Skeletal muscle cell (primary cell): ENCODE data around the gene BCAR3.
"Not testable (repeated sequence)": the region's sequence is repeated elsewhere in the genome, so short reads cannot be mapped to it uniquely, and the experiment has no call there.

Source experiments
- DNase-seq: peaks from one replicate; pipeline ENCODE4 v3.0.0-alpha.2; 2010; ENCODE audit warnings: low read depth
- H3K4me3 ChIP-seq: 2 replicates; pipeline ENCODE4 v1.5.1; 2011; ENCODE audit warnings: low read depth, mild to moderate bottlenecking, control low read depth, low read length, moderate library complexity

The BCAR3 gene

DNA sequence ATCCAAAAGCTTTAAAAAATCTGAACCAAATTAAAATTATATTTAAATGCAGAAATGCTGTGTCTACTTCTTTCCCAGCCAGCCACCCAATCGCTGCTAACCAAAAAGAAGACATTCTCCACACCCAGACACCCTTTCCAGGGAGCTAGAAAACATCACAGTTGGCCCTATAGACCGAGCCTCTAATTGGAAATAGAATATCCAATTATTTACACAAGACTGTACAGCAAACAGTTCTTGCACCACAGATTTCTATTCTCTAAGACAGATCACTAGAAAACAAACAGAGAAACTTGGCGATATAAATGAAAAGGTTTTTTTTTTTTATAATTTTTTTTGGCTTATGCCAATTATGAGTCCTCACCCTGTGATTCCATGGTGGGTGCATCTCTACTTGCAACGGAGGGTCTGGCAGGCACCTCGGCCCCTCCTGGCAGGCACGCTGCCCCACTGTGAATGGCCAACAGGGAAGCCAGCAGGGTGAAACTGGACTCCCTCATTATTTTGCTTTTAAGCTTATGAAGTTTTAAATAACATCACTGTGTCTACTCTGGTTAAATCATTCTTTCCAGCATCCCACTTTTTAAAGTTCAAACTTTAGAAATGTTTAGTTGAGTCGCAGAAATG is 29.2 kb downstream of the BCAR3 start:
- no peak overlapping the region for H3K4me3 ChIP-seq
- DNase-seq: no peak

DNA sequence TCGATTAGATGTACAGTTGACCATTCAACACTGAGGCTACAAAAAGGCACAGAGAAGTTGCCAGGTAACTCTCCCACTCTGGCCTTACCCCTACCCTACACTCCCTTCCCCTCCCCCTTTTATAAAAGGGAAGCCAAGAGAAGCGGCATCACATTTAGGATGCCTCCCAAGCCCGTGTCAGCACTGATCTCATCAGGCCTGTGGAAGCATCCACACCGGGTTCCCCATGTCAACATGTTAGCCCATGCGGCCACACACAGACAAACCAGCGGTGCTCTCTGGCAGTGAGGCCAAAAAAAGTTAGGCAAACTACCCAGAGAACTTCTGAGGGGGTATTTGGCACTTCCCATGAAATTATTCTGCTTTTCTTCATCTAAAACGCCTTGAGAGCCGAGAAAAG is 29.9 kb downstream of the BCAR3 start:
- H3K4me3 ChIP-seq: no peak overlapping the region
- no peak for DNase-seq

DNA sequence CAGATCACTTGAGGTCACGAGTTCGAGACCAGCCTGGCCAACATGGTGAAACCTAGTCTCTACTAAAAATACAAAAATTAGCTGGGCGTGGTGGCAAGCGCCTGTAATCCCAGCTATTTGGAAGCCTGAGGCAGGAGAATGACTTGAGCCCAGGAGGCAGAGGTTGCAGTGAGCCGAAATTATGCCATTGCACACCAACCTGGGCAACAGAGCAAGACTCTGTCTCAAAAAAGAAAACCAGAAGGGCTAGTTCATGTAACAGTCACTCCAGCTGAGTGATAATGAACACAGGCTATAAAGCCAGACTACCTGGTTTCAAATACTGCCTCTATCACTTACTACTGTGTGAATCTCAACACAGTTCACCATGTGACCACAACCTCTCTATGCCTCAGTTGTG is 31.5 kb downstream of the BCAR3 start:
- not testable (repeated sequence) for H3K4me3 ChIP-seq, DNase-seq

DNA sequence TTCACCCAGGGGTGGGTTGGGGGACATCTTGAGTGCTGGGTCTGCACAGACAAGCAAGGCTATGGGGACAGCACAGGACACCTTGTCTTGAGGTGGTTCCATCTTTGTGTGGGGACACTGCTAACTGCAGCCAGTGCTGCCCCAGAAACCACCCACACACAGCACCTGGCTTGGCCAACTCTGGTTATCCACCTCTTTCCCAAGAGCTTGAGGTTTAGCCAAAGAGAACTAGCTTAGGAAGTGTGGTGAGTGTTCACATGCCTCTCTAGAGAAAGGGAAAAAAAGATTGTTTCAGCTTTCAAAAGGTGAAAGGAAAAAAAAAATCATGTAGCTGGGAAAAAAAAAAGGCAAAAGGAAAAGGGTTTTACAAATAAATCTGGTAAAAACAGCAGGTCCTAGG is 32.4 kb downstream of the BCAR3 start:
- H3K4me3 ChIP-seq: no peak overlapping the region
- no peak for DNase-seq

DNA sequence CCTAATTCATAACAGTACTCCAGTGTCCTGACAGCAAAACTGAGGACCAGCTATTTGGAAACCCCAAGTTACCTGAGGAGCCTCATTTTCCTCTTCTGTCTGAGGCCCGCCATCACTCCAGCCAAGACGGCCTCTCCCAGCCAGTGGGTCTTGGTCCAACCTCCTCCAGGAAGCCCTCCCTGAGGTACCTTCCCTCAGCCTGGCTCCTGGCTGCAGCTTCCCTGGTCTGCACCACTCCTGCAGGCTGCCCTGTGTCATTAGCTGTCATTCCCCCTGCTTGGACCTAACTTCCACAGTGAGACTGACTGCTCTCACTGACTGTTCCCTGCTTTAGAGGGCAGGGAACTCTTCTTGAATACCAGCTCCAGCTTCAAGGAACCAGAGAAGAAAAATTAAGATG is 33.0 kb downstream of the BCAR3 start:
- no peak overlapping the region for H3K4me3 ChIP-seq
- no peak for DNase-seq

DNA sequence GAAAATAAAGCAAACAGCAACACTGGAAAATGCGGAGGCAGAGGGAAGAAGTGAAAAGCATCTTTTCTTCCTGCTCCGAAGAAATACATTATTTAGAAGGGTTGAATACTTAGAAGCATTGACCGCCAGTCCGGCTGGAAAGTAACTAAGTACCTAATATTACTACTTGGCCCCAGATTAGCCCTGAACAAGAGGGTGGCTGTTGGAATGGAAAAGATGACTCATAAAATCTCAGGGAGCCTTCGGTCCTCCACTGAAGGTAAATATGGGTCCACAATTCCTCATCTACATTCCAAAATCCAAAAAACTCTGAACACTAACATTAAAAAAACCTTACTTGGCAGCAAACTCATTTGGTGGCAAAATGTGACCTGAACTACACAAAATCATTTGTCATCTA is 40.1 kb downstream of the BCAR3 start:
- H3K4me3 ChIP-seq: no peak overlapping the region
- DNase-seq: no peak

DNA sequence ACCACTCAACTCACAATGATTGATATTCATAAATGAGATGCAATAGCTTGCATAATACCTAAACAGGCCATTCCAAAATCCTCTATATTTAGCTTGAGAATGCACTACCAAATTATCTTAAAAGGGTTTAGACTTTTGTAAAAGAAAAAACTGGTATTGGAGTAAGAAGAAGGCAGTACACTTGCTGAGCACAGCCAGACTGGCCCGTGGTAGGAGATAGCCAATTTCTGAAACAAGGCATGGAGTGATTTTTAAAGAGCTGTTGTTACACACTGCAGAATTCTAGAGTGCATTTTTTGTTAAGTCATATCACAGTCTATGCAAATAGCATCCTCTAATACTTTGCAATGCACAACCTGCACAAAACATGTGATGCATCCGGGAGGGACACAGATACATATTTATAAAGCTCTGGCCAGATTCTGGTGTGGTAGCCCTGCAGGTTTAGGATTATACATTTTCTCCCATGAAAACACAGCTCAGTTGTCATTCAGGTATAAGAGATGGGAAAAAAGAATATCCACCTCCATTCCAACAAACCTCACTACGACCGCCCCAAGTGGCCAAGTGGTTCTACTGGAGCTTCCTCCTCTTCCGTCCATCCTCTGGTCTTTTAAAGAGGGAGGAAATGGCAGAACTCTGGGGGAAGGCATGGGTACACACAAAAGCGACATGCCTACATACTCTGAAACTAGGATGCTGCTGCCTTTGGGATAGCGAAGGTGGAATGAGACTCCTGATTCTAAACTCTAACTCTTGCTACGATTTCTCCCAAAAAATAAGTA is 40.8 kb downstream of the BCAR3 start:
- DNase-seq: no peak

DNA sequence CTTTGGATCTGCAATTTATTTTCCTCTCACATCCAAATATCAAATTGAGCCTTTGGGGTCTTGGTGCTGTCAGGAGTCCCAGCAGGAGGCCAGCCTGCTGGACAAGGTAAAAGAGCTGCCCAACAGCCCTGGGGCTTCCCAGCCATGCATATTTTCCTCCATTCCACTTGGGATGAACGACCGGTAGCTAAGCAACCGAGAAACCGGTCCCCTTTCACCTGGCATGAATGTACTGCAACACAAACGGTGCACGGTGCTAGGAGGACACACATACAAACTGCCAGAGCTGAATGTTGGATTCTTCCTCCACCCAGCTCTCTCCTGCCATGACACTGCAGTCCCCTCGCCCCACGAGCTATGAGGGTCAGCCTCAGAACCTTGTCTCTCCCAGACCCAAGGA is 42.7 kb downstream of the BCAR3 start:
- no peak for DNase-seq

More for the DNA sequence above, 40.8 kb downstream of the BCAR3 start:
- H3K4me3 ChIP-seq: no peak overlapping the region

DNA sequence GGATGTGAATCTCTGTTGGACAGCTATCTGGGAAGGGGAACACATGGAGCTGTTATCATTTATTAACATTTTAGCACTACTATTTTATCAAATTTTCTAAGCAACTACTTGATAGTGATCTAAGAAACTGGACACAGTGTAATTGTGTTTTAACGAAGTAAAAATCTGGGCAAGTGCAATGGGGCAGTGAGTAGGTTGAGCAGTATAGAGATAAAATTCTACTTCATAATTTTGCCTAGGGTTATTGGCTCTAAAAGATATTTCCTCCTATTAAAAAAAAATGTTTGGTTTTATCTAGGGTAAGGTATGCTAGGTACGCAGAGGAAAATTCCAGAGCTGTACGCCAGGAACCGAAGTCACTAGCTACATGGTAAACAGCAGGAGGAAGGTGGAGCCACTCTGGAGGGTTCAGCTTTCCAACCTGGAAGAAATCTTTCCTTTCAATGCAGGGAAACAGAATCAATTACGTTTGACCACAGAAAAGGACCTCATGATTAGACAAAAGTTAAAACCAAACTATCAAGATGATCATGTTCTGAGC is 43.3 kb downstream of the BCAR3 start:
- no peak for DNase-seq
- no peak overlapping the region for H3K4me3 ChIP-seq

More for the DNA sequence above, 42.7 kb downstream of the BCAR3 start:
- H3K4me3 ChIP-seq: no peak overlapping the region

DNA sequence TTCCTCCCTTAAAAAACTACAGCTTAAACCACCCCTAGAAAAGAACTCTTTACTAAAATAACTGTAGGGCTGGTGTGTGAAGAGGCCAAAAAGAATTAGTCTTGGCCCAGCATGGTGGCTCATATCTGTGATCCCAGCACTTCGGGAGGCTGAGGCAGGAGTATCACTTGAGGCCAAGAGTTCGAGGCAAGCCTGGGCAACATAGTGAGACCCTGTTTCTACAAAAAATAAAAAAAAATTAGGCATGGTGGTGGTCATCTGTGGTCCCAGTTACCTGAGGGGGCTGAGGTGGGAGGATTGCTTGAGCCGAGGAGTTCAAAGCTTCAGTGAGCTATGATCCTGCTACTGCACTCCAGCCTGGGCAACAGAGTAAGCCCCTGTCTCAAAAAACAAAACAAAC is 44.9 kb downstream of the BCAR3 start:
- no peak overlapping the region for H3K4me3 ChIP-seq
- no peak for DNase-seq

DNA sequence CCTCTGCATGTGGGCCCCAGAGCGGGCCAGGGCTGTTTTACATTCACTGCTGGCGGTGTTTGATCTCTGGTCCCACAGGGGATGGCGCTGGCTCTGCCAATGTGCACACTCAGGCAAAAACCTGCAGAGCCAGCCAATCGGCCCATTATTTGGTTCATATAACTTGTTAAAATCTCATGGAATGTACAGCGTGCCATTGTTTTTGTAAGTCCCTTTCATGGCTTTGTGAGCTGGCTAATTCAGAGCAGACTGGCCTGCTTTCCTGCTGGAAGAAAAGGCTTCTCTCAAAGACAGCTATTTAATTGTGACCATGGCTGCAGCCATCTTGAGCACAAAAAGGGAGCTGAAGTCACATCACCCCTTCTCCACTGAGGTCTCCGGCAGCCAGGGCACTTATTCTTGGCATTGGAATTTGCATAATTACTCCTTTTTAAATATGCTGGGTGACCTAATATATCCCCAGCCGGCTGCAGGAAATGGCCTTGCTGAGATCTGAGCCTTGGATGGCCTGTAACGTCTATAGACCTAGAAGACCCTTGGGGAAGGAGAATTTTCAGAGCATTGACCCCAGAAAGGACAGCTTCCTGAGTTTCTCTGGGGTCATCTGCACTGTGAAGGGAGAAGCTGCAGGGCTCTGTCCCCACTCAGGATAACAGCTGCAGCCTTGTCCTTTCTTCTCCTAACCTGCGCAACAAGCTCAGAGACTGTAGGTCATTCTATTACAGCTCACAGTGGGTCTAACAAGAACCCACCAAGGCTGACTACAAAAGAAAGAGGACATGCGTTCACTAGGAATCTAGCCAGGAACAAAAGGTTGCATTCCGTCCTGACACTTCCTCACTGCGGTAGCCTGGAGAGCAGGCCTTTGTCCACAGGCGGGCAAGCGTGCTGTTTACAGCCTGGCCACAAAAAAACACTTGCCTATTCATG is 45.8 kb downstream of the BCAR3 start:
- no peak for DNase-seq
- no peak overlapping the region for H3K4me3 ChIP-seq

DNA sequence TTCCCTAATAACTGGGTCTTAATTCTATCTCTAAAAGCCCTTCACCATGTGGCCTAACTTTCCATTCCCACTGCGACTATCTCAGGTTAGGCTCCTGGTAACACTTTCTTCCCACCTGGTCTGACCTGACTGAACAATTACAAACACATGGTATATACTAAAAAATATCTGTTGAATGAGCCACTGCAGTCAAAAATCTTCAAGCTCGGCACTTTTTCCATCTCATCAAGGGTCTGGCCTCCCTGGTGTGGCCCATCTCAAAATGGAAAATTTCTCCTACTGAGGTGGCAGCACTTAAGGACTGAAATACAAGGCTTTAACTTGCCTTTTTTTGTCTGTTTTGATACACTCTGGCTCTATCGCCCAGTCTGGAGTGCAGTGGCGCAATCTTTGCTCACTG is 48.3 kb downstream of the BCAR3 start:
- no peak for DNase-seq
- H3K4me3 ChIP-seq: no peak overlapping the region

DNA sequence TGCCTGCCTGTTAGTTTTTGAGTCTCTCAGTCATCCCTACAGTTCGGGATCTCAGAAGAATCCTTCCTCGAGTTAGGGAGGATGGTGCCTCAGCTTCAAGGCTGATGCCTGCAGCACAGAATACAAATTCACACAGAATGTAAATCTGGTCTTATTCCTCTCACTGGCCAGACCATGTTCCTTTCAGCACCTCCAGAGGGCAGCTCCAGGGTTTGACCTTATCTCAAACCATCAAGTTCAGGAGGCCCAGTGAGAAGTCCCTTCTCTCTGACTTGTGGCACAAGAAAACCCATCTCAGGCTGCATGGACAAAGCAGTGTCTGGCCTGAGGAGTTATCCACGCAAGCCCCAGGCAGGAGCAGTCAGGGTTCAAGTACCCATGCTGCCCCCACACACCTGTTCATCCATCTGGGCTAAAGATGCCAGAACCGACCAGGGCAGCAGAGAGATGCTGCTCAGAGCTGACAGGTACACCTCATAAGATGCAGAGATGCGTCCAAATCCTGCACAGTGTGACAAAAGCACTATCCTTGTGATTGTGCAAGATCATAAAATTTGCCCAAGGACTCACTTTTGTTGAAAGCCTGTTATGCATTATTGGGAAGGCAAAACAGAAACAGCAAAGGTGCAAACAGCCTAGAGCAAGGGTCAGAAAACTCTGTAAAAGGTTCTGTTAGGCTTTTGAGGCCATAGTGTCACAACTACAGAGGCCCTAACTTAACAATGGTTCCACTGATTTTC is 49.8 kb downstream of the BCAR3 start:
- H3K4me3 ChIP-seq: no peak overlapping the region
- no peak for DNase-seq

DNA sequence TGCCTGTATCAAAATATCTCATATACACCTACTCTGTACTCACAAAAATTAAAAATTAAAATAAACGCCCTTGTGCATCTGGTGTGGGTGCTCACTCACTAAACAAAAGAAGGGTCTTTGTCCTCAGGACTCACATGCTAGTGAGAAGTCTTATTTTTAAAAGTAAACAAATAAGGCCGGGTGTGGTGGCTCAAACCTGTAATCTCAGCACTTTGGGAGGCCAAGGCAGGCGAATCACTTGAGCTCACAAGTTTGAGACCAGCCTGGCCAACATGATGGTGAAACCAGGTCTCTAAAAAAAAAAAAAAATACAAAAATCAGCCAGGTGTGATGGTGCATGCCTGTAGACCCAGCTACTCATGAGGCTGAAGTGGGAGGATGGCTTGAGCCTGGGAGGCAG is 51.5 kb downstream of the BCAR3 start:
- no peak for DNase-seq
- H3K4me3 ChIP-seq: no peak overlapping the region

DNA sequence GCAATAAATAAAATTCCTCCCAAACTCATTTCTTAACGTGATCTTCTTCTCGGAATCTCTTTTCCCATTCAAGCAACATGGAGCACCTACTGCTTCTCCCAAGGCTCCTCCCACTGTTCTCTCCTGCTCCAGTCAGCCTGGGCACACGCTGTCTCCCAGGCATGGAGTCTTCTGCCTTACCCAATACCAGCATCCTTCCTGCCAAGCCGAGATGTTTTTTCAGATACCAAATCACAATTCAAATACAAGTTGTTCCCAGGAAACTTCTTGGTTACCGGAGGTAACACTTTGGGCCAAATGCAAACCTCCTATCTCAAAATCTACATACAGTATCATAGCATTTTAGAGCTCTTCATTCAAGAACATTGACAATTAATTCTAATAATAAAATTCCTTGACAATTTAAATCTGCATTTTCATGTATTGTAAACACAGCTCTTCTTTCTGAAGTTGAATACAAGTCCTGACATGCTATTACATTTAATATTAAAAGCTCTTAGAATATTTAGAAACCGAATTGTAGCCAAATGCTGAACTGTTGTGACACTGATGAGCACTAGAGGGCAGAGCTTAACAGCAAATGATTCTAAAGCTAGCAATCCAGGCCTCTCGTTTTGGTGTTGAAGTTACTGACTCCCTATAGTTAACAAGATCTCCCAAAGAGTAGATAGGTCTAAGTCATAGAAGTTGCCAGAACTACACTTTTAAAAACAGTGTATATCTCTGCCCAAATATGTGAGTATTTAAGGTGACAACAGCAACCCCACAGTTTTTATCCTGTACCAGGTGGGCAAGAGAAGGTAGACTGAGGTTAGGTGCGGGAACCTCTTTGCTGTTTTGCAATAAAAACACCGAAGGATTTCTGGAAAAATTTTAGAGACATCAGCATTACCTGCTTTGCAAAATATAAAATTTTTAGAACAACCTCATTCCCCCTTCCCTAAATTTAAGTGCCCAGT is 52.3 kb downstream of the BCAR3 start:
- H3K4me3 ChIP-seq: no peak overlapping the region
- no peak for DNase-seq

DNA sequence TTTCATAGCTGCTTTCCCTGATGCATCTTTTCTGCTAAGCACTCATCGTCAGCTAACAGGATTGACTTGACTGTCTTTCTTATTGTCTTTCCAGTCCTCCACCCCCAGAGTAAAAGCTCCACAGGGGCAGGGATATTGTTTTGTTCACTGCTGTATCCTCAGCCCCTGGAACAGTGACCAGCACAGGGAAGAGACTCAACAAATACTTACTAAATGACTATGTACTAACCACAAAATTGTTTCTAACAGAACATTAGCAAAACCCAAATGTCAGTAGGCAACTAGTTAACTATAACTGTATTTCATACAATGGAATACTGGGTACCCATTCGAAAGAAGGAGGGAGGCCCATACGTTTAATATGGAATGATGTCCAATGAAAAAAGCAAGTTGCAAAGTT is 53.0 kb downstream of the BCAR3 start:
- DNase-seq: no peak
- no peak overlapping the region for H3K4me3 ChIP-seq

DNA sequence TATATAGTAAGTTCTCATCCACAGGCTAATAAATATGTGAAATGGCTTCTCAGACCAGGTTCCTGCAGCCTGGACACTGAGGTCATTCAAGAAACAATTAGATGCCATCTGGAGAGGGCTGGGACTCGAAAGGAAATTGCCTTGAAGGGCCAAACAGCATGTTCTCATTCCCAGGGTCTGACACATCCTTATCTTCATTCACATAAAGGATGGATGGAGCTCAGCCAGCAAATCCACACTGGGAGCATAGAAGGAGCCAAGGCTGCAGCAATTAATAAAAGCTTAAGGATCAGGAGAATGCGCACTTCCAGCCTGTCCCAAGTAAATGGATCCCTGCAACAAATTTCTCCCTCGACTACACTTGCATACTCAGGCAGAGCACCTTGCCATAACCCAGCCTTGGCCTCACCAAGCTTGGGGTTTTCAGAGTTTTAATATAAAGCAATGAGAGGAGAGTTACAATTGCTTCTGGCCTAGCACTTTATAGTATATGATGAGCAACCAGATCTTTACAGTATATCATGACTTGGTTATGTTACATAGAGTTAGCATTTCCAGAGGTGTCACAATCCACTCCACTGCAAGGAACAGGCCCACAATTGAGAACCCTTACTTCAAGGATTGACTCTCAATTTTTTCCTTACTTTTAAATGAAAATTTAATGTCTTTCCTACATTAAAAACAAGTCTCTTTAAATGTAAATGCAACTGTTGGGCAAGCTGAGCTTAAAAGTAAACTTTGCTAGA is 55.9 kb downstream of the BCAR3 start:
- no peak overlapping the region for H3K4me3 ChIP-seq
- DNase-seq: no peak

DNA sequence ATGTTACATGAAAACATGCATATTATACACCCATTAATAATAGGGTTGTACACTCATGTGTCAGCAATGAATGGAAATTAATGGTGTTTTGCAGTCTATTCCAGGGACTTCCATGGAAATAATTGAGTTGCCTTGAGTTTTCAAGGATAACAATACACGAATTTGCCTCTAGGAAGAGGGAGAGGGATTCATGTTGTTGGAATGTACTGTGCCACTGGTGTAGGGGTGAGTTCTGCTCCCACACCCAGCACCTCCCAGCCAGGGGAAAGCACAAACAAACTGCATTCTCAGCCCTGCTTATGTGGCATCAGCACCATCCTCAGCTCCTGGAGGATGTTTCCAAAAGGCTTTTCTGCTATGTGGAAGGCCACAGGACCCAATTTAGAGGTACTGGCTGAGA is 57.8 kb downstream of the BCAR3 start:
- DNase-seq: no peak
- H3K4me3 ChIP-seq: no peak overlapping the region
